ENCODE results near the gene STAP2. TPM values are rescaled to one million over a fixed set of nuclear protein-coding genes. Genes with fewer than 3 reads are reported as not detected.

Gene STAP2
- total RNA-seq, 1 donor from 2014 or later = 4.1 TPM

DNA sequence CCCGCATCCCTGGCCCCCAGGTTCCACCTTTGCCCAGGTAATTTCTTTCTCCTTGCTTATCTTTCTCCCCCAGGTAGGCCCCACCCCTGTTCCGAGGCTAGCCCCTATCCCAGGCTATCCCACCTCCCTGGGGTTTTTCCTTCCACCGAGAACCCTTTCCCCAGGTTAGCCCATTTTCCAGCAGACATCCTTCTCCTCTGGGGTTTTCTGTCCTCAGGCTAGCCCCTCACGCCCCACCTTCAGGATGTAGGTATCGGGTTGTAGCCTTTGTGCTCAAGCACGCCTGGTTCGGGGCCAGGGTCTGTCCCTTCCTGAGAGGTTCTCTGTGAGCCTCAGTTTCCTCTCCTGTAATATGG lies 33.4 kb downstream of the STAP2 start:
- H3K36me3 Mint-ChIP-seq (ENCODE audit: low read depth) = no peaks in the 10 kb centered on the region
- no peaks in the 10 kb centered on the region for H3K9me3 Mint-ChIP-seq
- H3K4me1 Mint-ChIP-seq = peaks cover 12% of the 10 kb centered on the region
- peak overlapping the region; percentile 74 for H3K4me3 Mint-ChIP-seq
- H3K27me3 Mint-ChIP-seq (ENCODE audit: low read depth) = no peaks in the 10 kb centered on the region
- no peak overlapping the region for H3K27ac Mint-ChIP-seq (ENCODE audit: unreplicated experiment)
- no peak for DNase-seq (ENCODE audit: low read depth, low spot score)
- TF ChIP-seq, protein P1, sequence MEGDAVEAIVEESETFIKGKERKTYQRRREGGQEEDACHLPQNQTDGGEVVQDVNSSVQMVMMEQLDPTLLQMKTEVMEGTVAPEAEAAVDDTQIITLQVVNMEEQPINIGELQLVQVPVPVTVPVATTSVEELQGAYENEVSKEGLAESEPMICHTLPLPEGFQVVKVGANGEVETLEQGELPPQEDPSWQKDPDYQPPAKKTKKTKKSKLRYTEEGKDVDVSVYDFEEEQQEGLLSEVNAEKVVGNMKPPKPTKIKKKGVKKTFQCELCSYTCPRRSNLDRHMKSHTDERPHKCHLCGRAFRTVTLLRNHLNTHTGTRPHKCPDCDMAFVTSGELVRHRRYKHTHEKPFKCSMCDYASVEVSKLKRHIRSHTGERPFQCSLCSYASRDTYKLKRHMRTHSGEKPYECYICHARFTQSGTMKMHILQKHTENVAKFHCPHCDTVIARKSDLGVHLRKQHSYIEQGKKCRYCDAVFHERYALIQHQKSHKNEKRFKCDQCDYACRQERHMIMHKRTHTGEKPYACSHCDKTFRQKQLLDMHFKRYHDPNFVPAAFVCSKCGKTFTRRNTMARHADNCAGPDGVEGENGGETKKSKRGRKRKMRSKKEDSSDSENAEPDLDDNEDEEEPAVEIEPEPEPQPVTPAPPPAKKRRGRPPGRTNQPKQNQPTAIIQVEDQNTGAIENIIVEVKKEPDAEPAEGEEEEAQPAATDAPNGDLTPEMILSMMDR (conservative IDR thresholded peaks at IDR 0.05) = no peak

DNA sequence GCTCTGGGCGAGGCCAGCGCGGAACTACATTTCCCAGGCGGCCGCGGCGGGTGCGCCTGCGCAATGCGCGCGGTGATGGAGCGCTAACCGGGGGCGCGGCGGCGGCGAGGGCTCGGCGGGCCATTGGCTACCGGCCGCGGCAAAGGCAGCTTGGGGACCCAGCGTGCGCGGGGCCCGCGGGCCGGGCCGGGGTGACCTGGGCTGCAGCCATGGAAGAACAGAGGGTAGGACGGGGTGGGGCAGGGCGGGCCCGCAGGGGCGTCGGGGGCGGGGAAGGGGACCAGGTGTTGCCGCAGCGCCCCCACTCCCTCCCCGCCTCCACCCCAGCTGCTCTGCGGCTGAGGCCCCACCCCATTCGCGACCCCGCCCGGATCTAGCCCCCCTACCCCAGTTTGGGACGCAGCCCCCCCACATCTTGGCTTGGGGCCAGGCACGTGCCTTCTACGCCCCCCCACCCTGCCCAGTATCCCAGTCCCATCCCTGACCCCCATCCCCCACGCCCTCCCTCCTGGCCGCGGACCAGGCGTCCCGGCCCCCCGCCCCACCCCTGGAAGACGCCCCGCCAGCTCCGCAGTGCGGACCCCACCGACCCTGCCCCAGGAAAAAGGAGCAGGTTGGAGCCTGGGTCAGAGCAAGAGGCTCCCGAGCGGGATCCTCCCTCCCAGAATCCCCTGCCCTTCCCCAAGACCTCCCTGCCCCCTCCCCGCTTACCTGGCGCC lies 33.9 kb downstream of the STAP2 start, which contains the start of gene FSD1:
Gene FSD1, plus strand, starts transcription at position 61 of the 719 bp plus-strand sequence. Its CDS starts 149 bp downstream, at position 210.
- Mint-ChIP-seq H3K27me3 (ENCODE audit: low read depth) (no peaks in the 10 kb centered on the region), H3K4me3 (peak within 1 kb of the TSS; percentile 84), H3K36me3 (ENCODE audit: low read depth) (no peaks in the 10 kb centered on the region), H3K9me3 (no peaks in the 10 kb centered on the region), H3K27ac (ENCODE audit: unreplicated experiment) (peak within 1 kb of the TSS; percentile 67), H3K4me1 (peaks cover 12% of the 10 kb centered on the region)
- TF ChIP-seq, protein P1 (conservative IDR thresholded peaks at IDR 0.05) = no peak
- peak; percentile 80 for DNase-seq (ENCODE audit: low read depth, low spot score)

DNA sequence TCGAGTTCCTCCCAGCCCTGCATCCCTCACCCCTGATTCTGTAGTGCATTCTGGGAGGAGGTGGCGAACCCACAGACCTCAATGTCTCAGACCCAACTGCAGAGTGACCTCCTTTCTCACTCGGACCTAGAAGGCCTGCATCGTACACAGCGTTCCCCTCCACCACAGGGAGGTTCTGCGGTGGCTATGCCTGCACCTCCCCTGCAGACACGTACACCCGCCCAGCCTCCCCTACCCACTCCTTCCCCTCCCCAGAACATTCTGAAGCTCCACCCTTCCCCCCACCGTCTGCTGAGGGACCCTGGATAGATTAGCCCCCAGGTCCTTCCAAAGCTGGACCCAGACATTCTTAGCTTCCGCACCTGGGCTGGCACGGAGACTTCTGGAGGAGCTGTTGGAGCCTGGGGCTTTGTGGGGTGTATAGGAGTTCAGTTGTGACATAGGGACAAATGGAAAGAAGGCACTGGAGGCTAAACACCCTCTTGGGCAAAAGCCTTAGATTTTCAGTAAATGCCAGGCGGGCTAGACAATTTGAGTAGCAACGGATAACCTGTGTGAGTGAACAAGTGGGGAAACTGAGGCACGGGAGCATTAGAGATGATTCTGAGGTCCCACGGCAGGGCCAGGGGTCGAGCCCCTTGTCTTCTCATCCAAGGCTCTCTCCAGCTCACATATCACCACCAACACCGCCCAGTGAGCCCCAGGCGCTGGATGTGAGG lies 34.6 kb downstream of the STAP2 start:
- DNase-seq (ENCODE audit: low read depth, low spot score) = no peak
- peak overlapping the region; percentile 84 for H3K4me3 Mint-ChIP-seq
- TF ChIP-seq, protein P1 (conservative IDR thresholded peaks at IDR 0.05) = no peak

DNA sequence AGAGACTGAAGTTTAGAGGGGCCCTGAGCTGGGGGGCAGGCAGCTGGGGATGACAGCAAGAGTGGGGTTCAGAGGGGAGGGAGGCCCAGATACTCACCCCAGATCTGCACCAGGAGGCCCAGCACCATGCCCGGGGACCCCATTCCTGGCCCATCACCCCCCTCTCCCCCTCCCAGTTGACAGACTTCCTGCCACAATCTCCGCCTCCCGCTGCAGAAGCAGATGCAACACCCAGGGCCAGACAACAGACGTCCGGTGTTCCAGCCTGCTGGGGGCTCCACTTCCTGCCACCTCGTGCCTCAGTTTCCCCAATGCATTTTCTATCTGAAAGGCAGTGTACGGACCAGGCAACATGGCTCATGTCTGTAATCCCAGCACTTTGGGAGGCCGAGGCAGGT lies 36.4 kb downstream of the STAP2 start, which contains the start of gene TMIGD2:
Gene TMIGD2, minus strand, starts transcription at position 147 of the 398 bp plus-strand sequence. Its CDS starts 4 bp downstream, at position 143.
- Mint-ChIP-seq H3K4me1 (peaks cover 12% of the 10 kb centered on the region), H3K9me3 (no peaks in the 10 kb centered on the region), H3K27ac (ENCODE audit: unreplicated experiment) (peak within 1 kb of the TSS; percentile 76), H3K4me3 (peak within 1 kb of the TSS; percentile 31), H3K27me3 (ENCODE audit: low read depth) (no peaks in the 10 kb centered on the region), H3K36me3 (ENCODE audit: low read depth) (no peaks in the 10 kb centered on the region)
- no peak for DNase-seq (ENCODE audit: low read depth, low spot score)
- TF ChIP-seq, protein P1 (conservative IDR thresholded peaks at IDR 0.05) = no peak

More for the DNA sequence above, 34.6 kb downstream of the STAP2 start:
- Mint-ChIP-seq H3K9me3 (no peaks in the 10 kb centered on the region), H3K27ac (ENCODE audit: unreplicated experiment) (peak overlapping the region; percentile 67), H3K27me3 (ENCODE audit: low read depth) (no peaks in the 10 kb centered on the region), H3K4me1 (peaks cover 12% of the 10 kb centered on the region), H3K36me3 (ENCODE audit: low read depth) (no peaks in the 10 kb centered on the region)

DNA sequence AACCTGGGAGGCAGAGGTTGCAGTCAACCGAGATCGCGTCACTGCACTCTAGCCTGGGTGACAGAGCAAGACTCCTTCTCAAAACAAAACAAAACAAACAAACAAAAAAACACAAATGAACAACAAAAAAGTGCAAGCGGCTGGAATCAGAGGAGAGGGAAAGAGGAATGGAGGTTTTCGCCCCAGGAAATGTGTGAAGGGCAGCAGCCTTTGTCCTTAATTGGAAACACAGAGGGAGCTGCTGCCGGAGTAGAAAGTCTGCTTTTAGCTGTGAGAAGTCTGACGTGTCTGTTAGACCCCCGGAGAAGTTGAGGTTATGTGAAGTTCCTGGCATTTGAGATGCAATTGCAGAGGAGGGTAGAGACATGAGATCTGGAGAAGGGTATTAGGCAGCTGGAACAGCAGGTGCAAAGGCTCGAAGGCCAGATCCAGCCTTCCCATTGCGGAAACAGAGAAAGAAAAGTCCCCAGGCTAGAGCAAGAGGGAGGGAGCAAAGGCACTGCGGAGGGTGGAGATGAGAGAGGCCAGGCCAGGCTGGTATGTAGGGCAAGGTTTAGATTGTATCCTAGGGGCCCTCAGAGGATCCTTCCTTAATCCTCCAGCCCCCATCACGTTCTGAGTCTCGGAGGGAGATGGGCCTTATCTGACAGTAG lies 36.9 kb downstream of the STAP2 start:
- no peak for DNase-seq (ENCODE audit: low read depth, low spot score)
- TF ChIP-seq, protein P1 (conservative IDR thresholded peaks at IDR 0.05) = no peak
- no peaks in the 10 kb centered on the region for H3K9me3 Mint-ChIP-seq
- peaks cover 12% of the 10 kb centered on the region for H3K4me1 Mint-ChIP-seq
- H3K27me3 Mint-ChIP-seq (ENCODE audit: low read depth) = no peaks in the 10 kb centered on the region
- peak overlapping the region; percentile 76 for H3K27ac Mint-ChIP-seq (ENCODE audit: unreplicated experiment)
- H3K4me3 Mint-ChIP-seq = peak overlapping the region; percentile 31
- no peaks in the 10 kb centered on the region for H3K36me3 Mint-ChIP-seq (ENCODE audit: low read depth)
